ENCODE data around the gene HDAC11.

The HDAC11 gene

GRCh38 chr3:13524979-13525669, 45.0 kb downstream of the HDAC11 start:
- DNase-seq (ENCODE audit: low read depth in 3 of 3), result no peak

DNA sequence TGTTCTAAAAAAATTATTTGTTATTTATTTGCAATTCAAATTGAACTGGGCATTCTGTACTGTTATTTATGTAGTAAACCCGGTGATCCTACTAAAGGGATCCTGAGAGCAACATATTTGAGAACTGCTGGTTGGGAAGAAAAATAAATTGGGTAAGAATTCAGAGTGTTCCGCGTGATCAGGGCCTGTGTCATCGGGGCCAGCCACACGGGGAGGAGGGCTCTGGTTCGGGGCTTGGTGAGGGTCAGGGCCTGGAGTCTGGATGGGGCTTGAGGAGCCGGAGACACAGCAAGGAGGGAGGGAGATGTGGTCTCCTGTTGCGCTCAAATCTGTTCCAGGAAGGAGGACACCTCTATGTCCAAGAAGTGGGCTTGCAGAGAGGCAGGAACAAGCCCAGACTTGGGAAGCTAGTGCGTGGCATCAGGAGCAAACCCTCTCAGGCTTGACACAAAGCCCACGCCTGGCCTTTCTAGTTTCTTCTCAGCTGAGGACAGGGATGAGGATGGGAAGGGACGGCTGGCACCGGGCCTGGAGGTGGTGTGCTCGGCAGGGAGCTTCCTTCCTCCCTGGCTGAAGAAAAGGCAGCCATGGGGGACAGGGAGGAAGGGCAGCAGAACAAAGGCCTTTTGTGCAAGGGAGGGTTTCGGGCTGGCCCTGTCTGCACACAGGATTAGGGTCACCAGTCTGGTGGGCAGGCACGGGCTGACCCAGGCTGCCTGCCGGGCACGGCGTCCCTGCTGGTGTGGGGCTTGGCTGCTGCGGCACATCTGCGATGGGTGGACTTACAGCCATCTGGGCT, 45.9 kb downstream of the HDAC11 start:
- DNase-seq (ENCODE audit: low read depth in 3 of 3), result no peak

DNA sequence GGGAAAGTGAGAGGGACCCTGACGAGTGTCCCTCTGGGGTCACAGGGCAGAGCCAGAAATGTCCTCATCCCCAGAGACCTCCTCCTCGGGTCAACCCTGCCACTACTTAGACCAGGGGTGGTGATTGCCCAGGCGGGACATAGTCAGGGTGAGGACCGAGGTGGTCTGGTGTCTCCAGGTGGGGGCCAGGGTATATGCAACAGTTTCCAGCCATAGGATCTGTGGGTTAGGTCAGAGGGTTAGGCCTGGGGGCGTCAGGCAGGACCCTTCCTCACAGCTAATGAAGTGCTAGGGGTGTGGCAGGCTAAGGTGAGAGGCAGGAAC, 46.5 kb downstream of the HDAC11 start:
- DNase-seq (ENCODE audit: low read depth in 3 of 3), result no peak

GRCh38 chr3:13528217-13528867, 48.2 kb downstream of the HDAC11 start:
- DNase-seq (ENCODE audit: low read depth in 3 of 3), result no peak

- no peak for DNase-seq (ENCODE audit: low read depth in 3 of 3)
Measured at GRCh38 chr3:13529196-13530112, 49.3 kb downstream of the HDAC11 start.

GRCh38 chr3:13530241-13531009, 50.3 kb downstream of the HDAC11 start:
- DNase-seq (ENCODE audit: low read depth in 3 of 3), result no peak

DNA sequence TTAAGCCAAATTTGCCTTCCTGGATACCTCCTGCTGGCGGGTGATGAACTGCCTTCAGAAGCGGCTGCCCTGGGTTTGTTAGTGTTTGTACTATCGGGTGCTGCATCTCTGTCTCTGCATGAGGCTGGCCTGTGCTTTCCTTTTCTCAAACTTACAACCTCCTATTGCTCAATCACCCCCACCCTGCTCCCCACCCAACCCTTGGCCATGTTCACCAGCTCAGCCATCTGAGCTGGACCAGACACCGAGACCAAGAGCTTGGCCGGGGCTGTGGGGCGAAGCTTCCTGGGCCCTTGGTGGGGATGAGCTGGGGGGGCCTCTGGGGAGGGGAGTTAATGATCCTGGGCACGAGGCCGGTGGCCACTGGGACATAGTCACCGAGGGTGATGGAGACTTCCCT, 52.0 kb downstream of the HDAC11 start:
- DNase-seq (ENCODE audit: low read depth in 3 of 3), result no peak

- no peak for DNase-seq (ENCODE audit: low read depth in 3 of 3)
Measured at GRCh38 chr3:13532631-13533030, 52.5 kb downstream of the HDAC11 start.

DNA sequence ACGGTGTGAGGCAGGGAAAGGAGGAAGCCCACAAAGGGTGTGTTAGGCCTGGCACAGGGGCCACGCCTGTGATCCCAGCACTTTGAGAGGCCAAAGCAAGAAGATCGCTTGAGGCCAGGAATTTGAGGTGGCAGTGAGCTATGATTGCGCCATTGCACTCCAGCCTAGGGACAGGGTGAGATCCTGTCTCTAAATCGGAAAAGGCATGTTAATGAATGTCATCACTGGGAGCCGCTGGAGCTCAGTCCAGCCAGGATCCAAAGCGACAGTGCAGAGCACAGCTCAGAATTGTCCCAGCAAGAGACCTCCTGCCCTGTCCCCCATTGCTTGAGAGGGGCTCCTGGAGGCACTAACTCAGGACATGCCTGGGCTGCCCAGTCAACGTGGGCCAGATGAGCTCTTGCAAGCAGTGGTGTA, 53.8 kb downstream of the HDAC11 start:
- no peak for DNase-seq (ENCODE audit: low read depth in 3 of 3)

DNA sequence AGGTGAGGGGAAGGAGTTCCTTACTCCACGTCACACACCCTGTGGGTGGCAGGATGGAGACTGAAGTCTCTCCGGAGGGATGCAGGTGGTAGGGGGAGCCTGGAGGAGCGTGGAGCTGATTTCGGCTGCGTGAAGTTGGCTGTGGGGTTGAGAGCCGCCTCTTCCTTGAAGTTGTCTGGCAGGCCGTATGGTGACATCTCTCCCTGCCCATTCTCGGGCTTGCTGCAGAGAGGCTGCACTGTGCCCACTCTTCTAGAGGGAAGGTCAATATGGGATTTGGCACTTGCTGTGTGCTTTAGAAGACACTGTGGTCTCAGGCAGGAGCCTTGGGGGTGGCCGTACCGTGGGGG, 55.4 kb downstream of the HDAC11 start:
- DNase-seq (ENCODE audit: low read depth in 3 of 3), result no peak

DNA sequence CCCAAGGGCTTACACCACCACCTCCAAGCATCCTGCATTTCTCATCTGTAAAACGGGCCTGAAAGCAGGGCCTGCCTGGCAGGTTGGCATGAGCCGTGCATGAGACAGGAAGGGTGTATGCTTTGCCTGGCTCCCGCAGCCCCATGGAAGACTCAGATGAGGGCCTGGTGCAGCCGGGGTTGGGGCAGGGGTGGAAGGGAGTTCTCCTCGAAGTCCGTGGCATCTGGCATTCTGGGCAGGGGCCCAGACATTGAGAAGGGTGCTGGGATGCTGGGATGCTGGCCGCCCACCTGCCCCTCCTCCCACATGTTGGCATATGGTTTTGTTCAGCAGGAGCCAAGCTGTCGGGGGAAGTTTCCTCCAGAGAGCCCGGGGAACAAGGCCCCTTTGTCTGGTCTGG, 55.8 kb downstream of the HDAC11 start:
- DNase-seq (ENCODE audit: low read depth in 3 of 3), result no peak

- DNase-seq (ENCODE audit: low read depth in 3 of 3), result no peak
Measured at GRCh38 chr3:13536432-13536831, 56.3 kb downstream of the HDAC11 start.

DNA sequence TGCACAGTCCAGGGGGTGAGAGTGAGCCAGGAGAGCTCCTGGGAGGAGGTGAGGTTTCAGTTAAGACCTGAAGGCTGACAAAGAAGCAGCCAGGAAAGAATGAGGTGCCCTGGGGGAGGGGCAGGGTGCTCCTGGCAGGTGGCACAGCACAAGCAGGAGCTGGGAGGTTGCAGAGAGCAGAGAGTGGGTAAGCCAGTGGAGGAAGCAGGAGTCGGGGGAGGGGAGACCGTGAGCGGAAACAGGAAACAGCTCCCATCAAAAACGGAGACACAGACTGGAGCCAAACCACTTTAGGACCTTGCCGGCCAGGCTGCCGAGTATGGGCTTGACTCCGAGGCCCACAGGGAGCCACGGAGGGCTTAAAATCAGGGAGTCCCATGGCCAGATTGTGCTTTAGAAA, 56.7 kb downstream of the HDAC11 start:
- no peak for DNase-seq (ENCODE audit: low read depth in 3 of 3)

- no peak for DNase-seq (ENCODE audit: low read depth in 3 of 3)
Measured at GRCh38 chr3:13537244-13537908, 57.3 kb downstream of the HDAC11 start.

DNA sequence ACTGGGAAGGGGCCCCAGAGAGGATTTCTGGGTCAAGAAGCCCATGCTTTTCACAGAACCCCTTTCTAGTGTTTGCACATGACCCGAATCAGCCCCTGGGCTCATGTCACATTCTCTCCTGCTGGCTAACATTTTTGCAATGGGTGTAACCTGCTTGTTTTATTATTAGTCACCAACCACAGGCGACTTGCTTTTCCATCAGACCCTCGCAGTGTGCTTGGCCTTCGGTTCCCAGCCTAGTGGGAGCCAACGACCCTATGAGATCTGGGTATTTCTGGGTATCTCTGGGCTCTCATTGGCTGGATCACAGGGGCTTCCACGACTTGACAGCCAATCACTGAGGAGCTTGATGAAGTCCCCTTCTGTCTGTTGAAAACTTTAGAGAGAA, 57.8 kb downstream of the HDAC11 start:
- no peak for DNase-seq (ENCODE audit: low read depth in 3 of 3)

DNA sequence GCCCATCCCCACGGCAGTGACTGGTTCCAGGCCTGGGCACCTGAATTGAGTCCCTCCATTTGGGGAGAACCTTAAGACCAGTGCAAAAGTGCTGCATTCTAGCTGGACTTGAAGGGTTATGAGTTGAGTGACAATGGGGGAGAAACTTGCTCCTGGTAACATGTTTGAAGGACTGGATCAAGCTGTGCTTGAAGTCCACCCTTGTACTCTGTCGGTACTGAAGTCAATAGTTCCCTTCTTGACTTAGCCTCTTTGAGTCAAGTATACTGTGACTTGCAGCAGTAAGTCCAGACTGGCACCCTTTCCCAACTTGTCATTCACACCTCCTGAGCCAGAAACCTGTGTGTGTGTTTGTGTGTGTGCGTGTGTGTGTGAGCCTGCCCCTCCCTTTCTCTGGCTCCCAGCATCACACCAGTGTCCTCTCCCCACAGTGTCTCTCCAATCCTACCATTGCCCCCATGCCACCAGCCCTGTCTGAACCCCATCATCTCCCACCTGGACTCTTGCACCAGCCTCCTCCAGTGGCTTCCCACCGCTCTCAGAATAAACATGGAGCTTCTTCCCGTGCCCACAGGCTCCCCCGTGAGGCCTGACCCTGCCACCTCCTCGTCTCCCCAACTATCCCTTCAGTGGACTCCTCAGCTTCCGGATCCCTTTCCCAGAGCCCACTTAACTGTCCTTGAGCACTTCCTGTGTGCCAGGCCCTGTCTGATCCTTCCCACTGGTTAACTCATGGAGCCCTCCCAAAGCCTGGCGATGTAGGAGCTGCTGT, 58.6 kb downstream of the HDAC11 start:
- no peak for DNase-seq (ENCODE audit: low read depth in 3 of 3)

- no peak for DNase-seq (ENCODE audit: low read depth in 3 of 3)
Measured at GRCh38 chr3:13539292-13539638, 59.2 kb downstream of the HDAC11 start.

DNA sequence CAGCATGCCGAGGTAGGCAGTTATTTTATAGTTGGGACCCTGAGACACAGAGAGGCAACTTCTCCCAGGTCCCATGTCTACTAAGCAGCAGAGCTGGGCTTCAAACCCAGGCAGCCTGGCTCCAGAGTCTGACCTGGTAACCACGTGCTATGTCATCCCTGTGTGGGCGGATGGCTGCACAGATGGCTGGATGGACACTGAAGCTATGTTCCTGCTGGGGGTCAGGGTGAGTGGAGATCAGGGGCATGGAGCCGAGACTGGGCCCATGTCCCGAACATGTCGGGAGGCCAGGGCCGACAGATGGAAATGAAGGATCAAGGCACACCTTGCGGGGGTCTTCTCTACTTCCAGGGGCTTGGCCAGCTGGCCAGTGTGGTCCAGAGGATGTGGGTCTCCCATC, 59.6 kb downstream of the HDAC11 start:
- no peak for DNase-seq (ENCODE audit: low read depth in 3 of 3)

DNA sequence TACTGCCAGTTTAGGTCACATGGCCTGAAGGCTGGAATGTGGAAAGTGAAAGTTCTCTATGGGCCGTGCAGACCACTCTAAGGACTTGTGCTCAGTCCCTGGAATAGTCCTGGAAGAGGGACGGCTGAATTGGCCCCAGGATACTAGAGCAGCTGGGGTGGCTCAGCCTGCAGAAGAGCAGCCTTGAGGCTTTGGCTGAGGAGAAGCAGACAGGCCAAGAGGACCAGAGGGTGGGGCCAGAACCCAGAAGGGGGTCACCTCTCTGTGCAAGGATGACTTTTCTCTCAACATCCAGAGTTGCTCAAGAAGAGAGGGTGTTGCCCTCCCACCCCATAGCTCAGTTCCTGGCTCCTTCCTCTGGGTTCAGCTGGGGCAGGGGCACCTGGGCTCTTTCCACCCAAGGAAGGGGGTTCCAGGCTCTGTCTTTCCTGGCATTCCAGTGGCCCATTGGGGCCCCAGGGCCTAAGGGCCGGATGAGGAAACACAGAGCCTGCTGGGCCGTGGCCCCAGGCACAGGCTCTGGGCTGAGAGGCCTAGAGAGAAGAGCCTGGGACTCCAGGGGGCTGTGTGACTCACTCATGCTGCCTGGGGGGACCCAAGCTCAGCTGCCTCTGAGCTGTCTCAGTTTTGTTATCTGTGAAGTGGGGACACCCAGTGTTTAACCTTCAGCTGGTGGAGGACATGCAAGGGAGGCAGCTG, 60.3 kb downstream of the HDAC11 start:
- DNase-seq (ENCODE audit: low read depth in 3 of 3), result no peak

DNA sequence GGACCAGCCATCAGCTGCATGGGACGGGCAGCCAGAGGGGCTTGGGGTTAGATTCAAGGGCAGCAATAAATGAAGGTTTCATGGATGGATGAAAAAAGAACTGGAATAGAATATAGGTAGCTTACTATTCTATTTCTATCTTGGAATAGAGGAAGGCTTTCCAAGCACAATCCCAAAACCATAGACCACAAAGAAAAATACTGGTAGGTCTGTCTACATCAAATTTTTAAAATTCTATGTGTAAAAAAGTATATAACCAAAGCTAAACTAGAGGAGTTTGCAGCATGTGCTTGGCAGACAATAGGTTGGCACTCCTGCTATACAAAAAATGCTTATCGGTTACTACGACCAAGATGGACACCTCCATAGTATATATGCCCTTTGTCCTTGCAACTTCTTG, 61.6 kb downstream of the HDAC11 start:
- DNase-seq (ENCODE audit: low read depth in 3 of 3), result no peak

All from stimulated activated CD4-positive, alpha-beta T cell treated with anti-CD3 and anti-CD28 coated beads, TNF-alpha, amount 100 ng/mL, for 4 hours (primary cell).